HG03571 (cell line): ENCODE measurements around the gene USP47.

Source experiments
- ATAC-seq: cut with Tn5 transposase; IDR thresholded peaks from one replicate; pipeline ENCODE4 v1.9.1; 2021; ENCODE audit not compliant: unreplicated experiment

The USP47 gene

GRCh38 chr11:11929920-11930319 is 88.1 kb downstream of the USP47 start:
- no peak for ATAC-seq

GRCh38 chr11:11931461-11932055 is 89.8 kb downstream of the USP47 start:
- ATAC-seq = no peak

GRCh38 chr11:11935536-11935935 is 93.8 kb downstream of the USP47 start:
- no peak for ATAC-seq

GRCh38 chr11:11937433-11937832 is 95.7 kb downstream of the USP47 start:
- ATAC-seq = no peak

GRCh38 chr11:11937957-11938356 is 96.2 kb downstream of the USP47 start:
- ATAC-seq = no peak

- ATAC-seq = no peak
Observed at GRCh38 chr11:11940551-11940950, 98.8 kb downstream of the USP47 start.

GRCh38 chr11:11942668-11943067 is 100.9 kb downstream of the USP47 start:
- no peak for ATAC-seq

- ATAC-seq = no peak
Observed at GRCh38 chr11:11944444-11944843, 102.7 kb downstream of the USP47 start.

- no peak for ATAC-seq
Observed at GRCh38 chr11:11946180-11946579, 104.4 kb downstream of the USP47 start.

- no peak for ATAC-seq
Observed at GRCh38 chr11:11946878-11947277, 105.1 kb downstream of the USP47 start.

GRCh38 chr11:11947825-11948224 is 106.1 kb downstream of the USP47 start:
- no peak for ATAC-seq

GRCh38 chr11:11948242-11948947 is 106.6 kb downstream of the USP47 start:
- no peak for ATAC-seq

- no peak for ATAC-seq
Observed at GRCh38 chr11:11949482-11949881, 107.7 kb downstream of the USP47 start.

- ATAC-seq = no peak
Observed at GRCh38 chr11:11952036-11952435, 110.3 kb downstream of the USP47 start.

GRCh38 chr11:11956006-11956405 is 114.2 kb downstream of the USP47 start:
- ATAC-seq = no peak

- no peak for ATAC-seq
Observed at GRCh38 chr11:11958403-11959231, 116.8 kb downstream of the USP47 start.

- ATAC-seq = no peak
Observed at GRCh38 chr11:11959601-11960000, 117.8 kb downstream of the USP47 start.

GRCh38 chr11:11960687-11961086 is 118.9 kb downstream of the USP47 start:
- ATAC-seq = no peak

GRCh38 chr11:11961399-11962028 is 119.7 kb downstream of the USP47 start:
- no peak for ATAC-seq

GRCh38 chr11:11963067-11963466 is 121.3 kb downstream of the USP47 start:
- no peak for ATAC-seq
